Osteocyte (in vitro differentiated cells): ENCODE data around the gene PLEKHG7. TPM values are rescaled to one million over a fixed set of nuclear protein-coding genes. Genes with fewer than 3 reads are reported as not detected.
"Not testable (repeated sequence)": the region's sequence is repeated elsewhere in the genome, so short reads cannot be mapped to it uniquely, and the experiment has no call there.

Experiments
- DNase-seq: peaks from one replicate; pipeline ENCODE4 v3.0.0; 2021; ENCODE audit warnings: mixed read lengths; ENCODE audit not compliant: unreplicated experiment; ENCODE audit errors: extremely low spot score
- H3K27ac Mint-ChIP-seq: one replicate; pipeline ENCODE4 v1.8.0; 2021; ENCODE audit warnings: mild to moderate bottlenecking, mixed read lengths; ENCODE audit not compliant: unreplicated experiment
- H3K27me3 Mint-ChIP-seq: one replicate; pipeline ENCODE4 v1.8.0; 2021; ENCODE audit warnings: mixed read lengths; ENCODE audit not compliant: unreplicated experiment
- H3K36me3 Mint-ChIP-seq: one replicate; pipeline ENCODE4 v1.8.0; 2021; ENCODE audit warnings: mixed read lengths; ENCODE audit not compliant: unreplicated experiment
- H3K4me1 Mint-ChIP-seq: one replicate; pipeline ENCODE4 v1.8.0; 2021; ENCODE audit warnings: mixed read lengths; ENCODE audit not compliant: unreplicated experiment
- H3K4me3 Mint-ChIP-seq: one replicate; pipeline ENCODE4 v1.8.0; 2021; ENCODE audit warnings: mild to moderate bottlenecking, moderate library complexity, mixed read lengths; ENCODE audit not compliant: unreplicated experiment
- H3K9me3 Mint-ChIP-seq: one replicate; pipeline ENCODE4 v1.8.0; 2021; ENCODE audit warnings: mixed read lengths; ENCODE audit not compliant: unreplicated experiment
- total RNA-seq: library from RNA; stranded (reverse); gene quantifications from 2 replicates; pipeline ENCODE4 v1.2.1, GENCODE V29; 2021
- TF ChIP-seq, protein P1 (sequence below): fragments of 200-600 bp; sonication (generic); IDR thresholded peaks from 2 replicates; pipeline ENCODE4 v1.5.0; 2021; ENCODE audit warnings: antibody characterized with exemption, mild to moderate bottlenecking, moderate library complexity

PLEKHG7 gene
- total RNA-seq, 1 donor from 2014 or later, result not detected

- TF ChIP-seq, protein P1, sequence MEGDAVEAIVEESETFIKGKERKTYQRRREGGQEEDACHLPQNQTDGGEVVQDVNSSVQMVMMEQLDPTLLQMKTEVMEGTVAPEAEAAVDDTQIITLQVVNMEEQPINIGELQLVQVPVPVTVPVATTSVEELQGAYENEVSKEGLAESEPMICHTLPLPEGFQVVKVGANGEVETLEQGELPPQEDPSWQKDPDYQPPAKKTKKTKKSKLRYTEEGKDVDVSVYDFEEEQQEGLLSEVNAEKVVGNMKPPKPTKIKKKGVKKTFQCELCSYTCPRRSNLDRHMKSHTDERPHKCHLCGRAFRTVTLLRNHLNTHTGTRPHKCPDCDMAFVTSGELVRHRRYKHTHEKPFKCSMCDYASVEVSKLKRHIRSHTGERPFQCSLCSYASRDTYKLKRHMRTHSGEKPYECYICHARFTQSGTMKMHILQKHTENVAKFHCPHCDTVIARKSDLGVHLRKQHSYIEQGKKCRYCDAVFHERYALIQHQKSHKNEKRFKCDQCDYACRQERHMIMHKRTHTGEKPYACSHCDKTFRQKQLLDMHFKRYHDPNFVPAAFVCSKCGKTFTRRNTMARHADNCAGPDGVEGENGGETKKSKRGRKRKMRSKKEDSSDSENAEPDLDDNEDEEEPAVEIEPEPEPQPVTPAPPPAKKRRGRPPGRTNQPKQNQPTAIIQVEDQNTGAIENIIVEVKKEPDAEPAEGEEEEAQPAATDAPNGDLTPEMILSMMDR, result no peak
- Mint-ChIP-seq H3K27ac (peak overlapping the region; percentile 8), H3K27me3 (no peaks in the 10 kb centered on the region), H3K4me1 (peaks cover 9% of the 10 kb centered on the region), H3K9me3 (peaks cover 5% of the 10 kb centered on the region), H3K4me3 (no peak overlapping the region), H3K36me3 (peaks cover 24% of the 10 kb centered on the region)
- DNase-seq, result no peak
These were observed 82.8 kb downstream of the PLEKHG7 start for GRCh38 chr12:92785563-92785950.

- DNase-seq, result no peak
- H3K27ac Mint-ChIP-seq, result no peak overlapping the region
- TF ChIP-seq, protein P1, result no peak
These were observed 83.3 kb downstream of the PLEKHG7 start for GRCh38 chr12:92786045-92786444.

DNA sequence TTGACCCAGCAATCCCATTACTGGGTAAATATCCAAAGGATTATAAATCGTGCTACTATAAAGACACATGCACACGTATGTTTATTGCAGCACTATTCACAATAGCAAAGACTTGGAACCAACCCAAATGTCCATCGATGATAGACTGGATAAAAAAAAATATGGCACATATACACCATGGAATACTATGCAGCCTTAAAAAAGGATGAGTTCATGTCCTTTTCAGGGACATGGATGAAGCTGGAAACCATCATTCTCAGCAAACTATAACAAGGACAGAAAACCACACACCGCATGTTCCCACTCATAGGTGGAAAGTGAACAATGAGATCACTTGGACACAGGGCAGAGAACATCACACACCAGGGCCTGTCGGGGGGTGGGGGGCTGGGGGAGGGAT, 91.6 kb downstream of the PLEKHG7 start:
- not testable (repeated sequence) for H3K4me1 Mint-ChIP-seq, H3K27ac Mint-ChIP-seq, H3K27me3 Mint-ChIP-seq, H3K4me3 Mint-ChIP-seq, DNase-seq
- Mint-ChIP-seq H3K9me3 (peaks cover 17% of the 10 kb centered on the region), H3K36me3 (peaks cover 54% of the 10 kb centered on the region)

More at GRCh38 chr12:92786045-92786444, 83.3 kb downstream of the PLEKHG7 start:
- peaks cover 27% of the 10 kb centered on the region for H3K36me3 Mint-ChIP-seq
- no peaks in the 10 kb centered on the region for H3K27me3 Mint-ChIP-seq
- no peak overlapping the region for H3K4me3 Mint-ChIP-seq
- peaks cover 9% of the 10 kb centered on the region for H3K4me1 Mint-ChIP-seq
- peaks cover 7% of the 10 kb centered on the region for H3K9me3 Mint-ChIP-seq

DNA sequence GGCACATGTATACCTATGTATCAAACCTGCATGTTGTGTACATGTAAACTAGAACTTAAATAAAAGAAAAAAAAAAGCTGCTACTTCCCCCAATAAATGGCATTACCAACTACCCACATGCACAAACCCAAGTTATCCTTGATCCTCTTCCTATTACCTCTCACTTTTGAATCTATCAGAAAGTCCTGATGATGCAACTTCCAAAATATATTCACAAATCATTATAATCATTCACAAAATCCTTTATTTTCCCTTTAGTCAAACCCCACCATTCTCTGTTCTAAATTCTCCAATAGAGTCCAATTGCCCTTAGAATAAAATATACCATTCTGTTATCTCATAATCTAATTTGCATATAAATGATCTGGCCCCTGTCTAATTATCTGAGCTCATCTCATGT, 92.0 kb downstream of the PLEKHG7 start:
- no peak for DNase-seq
- Mint-ChIP-seq H3K4me3 (no peak overlapping the region), H3K9me3 (peaks cover 17% of the 10 kb centered on the region), H3K27me3 (no peaks in the 10 kb centered on the region), H3K27ac (no peak overlapping the region), H3K4me1 (no peaks in the 10 kb centered on the region), H3K36me3 (peaks cover 53% of the 10 kb centered on the region)
- TF ChIP-seq, protein P1, result no peak

GRCh38 chr12:92796650-92797049, 93.9 kb downstream of the PLEKHG7 start:
- TF ChIP-seq, protein P1, result no peak
- no peaks in the 10 kb centered on the region for H3K4me1 Mint-ChIP-seq
- no peak overlapping the region for H3K4me3 Mint-ChIP-seq
- peaks cover 46% of the 10 kb centered on the region for H3K36me3 Mint-ChIP-seq
- H3K9me3 Mint-ChIP-seq, result peaks cover 5% of the 10 kb centered on the region
- H3K27ac Mint-ChIP-seq, result no peak overlapping the region
- DNase-seq, result no peak
- no peaks in the 10 kb centered on the region for H3K27me3 Mint-ChIP-seq

- Mint-ChIP-seq H3K4me1 (no peaks in the 10 kb centered on the region), H3K9me3 (peaks cover 11% of the 10 kb centered on the region), H3K27ac (no peak overlapping the region), H3K36me3 (peaks cover 44% of the 10 kb centered on the region), H3K4me3 (no peak overlapping the region), H3K27me3 (no peaks in the 10 kb centered on the region)
- DNase-seq, result no peak
- TF ChIP-seq, protein P1, result no peak
These were observed 100.1 kb downstream of the PLEKHG7 start for GRCh38 chr12:92802906-92803305.
